NK-92 (cell line): ENCODE data around the gene RPL36AL.
A peak's percentile ranks its signal among the peaks of the same experiment; 100 is the strongest.
"Not testable (repeated sequence)": the region's sequence is repeated elsewhere in the genome, so short reads cannot be mapped to it uniquely, and the experiment has no call there.

Experiments
- DNase-seq: peaks from one replicate; lab custom pipeline; 2025; ENCODE audit not compliant: unreplicated experiment; lab: John Stamatoyannopoulos, UW

Gene RPL36AL

DNA sequence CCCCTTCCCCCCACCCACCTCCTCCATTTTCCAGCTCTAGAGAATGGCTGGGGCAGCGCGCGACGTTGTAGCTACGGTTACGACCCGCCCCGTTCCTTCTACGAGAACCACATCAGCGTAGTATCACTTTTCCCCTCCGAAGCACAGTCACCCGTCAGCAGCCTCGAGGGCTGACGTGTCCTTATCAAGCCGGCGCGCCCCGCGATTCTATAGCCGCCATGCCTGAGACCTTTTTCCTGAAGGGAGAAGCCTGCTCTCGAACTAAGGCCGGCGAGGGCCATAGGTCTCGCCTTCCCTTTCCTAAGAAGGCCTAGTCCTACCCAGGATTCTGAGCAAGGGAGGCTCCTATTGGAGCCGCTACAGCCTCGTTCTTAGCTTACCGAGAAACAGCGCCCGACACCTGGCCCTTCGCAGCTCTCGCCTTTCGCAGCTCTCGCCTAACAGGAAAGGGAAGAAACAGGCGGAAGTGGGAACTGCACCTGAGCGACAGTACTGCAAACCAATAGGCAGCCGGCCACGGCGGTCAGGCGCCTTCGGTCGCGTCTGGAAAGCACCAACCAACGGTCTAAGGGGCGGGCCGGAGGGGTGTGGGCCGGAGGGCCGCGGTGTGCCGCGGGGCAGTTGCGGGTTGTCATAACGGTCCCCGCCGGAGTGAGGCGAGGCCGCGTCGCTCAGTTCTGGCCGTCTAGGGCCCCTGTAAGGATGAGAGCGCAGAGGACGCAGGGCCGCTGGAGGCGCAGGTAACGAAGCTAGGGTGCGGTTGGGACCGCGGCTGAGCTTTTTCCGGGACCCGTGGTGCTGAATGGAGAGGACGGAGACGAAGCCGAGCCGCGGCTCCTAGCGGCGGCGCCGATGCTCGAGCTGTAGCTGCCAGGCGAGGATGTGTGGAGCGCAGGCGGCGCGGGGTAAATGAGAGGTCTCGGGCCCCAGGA is at the start of gene RPL36AL, which contains the start of gene MGAT2:
TSS of gene RPL36AL (minus strand) at position 445 of the 932 bp plus-strand sequence. CDS start 1,522 bp downstream, outside the sequence.
TSS of gene MGAT2 (plus strand) at position 618 of the 932 bp plus-strand sequence. CDS start 470 bp downstream, outside the sequence.
- peak; percentile 61 for DNase-seq

- DNase-seq: no peak
These were observed 39.4 kb upstream of the RPL36AL start for GRCh38 chr14:49659526-49660455.

DNA sequence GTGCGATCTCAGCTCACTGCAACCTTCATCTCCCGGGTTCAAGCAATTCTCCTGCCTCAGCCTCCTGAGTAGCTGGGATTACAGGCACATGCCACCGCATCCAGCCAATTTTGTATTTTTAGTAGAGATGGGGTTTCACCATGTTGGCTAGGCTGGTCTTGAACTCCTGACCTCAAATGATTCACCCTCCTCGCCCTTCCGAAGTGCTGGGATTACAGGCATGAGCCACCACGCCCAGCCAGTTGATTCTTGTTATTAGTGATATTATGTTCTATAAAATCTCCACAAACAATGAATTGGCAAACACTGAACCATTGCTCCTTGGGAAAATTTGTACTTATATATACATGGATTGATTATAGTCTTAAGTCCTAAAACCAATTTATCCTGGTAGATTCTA is 37.1 kb upstream of the RPL36AL start:
- DNase-seq: not testable (repeated sequence)

DNA sequence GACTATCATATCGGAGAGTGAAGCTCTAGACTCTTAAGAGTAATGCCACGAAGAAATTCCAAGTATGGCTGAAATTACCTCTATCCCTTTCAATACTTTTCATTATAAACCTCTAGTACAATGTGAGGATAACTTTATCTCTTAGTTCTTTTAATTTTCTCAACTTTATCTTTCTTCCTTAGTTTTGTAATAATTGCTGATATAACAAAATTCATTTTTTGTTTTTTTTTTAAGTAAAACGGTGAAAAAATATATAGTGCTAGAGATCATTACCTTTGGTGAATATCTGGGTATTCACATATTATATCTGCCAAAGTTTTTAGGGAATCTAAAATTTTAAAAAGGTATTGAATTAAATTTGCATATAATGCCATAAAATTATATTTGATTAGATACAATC is 34.1 kb upstream of the RPL36AL start:
- no peak for DNase-seq

DNA sequence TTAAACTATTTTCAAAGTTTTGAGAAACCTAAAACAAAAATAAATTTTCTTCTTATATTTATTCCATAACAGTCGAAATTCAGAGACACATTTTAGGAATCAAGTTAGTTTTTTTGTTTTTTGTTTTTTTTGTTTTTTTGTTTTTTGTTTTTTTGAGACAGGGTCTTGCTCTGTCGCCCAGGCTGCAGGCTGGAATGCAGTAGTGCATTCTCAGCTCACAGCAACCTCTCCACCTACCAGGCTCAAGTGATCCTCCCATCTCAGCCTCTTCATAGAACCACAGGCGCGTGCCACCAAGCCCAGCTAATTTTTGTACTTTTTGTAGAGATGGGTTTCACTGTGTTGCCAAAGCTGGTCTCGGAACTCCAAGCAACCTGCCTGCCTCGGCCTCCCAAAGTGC is 33.1 kb upstream of the RPL36AL start:
- DNase-seq: no peak

DNA sequence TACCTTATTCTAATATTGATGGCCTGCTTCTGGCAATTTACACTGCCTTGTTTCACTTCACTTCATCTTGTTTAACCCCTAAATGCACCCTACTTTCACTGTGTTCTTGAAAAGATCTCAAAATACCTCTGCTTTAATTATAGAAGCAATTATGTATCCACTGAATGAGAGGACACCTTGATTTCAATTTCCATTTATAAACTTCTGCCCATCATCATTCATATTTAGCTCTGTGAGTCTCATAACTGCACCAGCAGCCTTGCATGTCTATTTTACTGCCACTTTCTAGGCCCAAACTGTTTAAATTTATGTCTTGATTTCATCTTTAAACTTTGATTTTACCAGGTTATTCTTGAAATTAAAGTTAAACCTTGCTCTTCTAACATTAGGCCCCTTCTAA is 21.7 kb upstream of the RPL36AL start:
- no peak for DNase-seq

DNA sequence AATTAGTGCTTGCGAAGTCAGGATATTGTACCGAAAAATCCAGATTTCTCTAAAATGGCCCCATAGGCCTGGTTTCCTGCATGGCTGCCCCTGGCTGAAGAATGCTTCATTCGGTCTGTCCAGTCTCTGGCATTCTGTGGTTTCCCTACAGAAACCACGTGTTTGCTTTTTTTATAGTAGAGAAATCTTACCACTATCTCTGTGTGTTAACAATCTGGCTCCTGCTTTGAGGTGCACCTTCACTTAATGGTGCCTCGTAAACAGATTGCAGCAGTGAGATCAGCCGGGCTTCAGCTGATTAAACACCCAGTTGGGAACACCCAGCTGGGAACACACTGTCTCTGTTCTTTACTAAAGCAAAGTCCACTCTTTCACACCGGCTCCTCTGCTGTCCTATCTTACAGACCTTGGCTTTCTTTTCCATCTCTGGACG is 21.3 kb upstream of the RPL36AL start:
- DNase-seq: no peak

DNA sequence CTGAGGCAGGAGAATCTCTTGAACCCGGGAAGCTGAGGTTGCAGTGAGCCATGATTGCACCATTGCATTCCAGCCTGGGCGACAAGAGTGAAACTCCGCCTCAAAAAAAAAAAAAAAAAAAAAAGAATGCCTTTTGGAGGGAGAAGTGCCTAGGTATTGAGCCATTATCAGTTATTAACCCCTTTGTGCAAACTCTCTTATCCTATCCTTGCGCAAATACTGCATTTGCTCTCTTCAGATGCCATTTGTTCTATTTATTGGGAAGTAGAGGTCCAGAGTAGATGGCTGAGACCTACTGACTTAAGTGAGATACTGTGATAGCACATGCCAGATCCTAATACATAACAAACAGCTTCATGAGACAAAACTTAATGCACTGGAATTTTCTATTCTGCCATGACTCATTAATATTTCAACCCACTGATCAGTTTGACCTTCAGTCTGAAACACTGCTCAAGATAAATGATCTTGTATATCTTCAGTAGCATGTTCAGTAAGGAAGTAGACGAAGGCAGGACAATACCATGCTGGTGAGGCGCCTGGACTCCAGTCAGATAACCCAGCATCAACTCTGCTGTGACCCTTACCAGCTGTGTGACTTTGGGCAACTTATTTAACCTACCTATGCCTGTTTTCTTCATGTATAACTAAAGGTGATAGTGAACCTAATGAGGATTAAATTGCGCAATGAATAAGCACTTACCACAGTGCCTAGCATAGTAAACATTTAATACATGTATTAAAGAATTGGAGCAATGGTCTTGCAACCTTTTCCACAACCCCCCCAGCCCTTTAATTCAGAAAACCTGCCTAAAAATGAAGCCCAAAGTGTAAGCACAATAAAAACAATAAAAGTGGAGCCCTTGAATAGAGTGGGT is 20.4 kb upstream of the RPL36AL start:
- DNase-seq: no peak

- no peak for DNase-seq
These were observed 17.2 kb upstream of the RPL36AL start for GRCh38 chr14:49637534-49638078.

GRCh38 chr14:49636866-49637265 is 16.4 kb upstream of the RPL36AL start:
- no peak for DNase-seq

GRCh38 chr14:49634547-49635334 is 14.3 kb upstream of the RPL36AL start, which contains the start of gene DNAAF2:
TSS of gene DNAAF2 (minus strand) at chr14:49635244. CDS start at chr14:49635149, 95 bp downstream.
- no peak for DNase-seq

GRCh38 chr14:49633640-49634546 is 13.5 kb upstream of the RPL36AL start:
- DNase-seq: peak; percentile 65

GRCh38 chr14:49623941-49624839 is 3.8 kb upstream of the RPL36AL start:
- no peak for DNase-seq

- no peak for DNase-seq
These were observed 3.0 kb upstream of the RPL36AL start for GRCh38 chr14:49623387-49623786.

- no peak for DNase-seq
These were observed 1.7 kb upstream of the RPL36AL start for GRCh38 chr14:49622022-49622607.

DNA sequence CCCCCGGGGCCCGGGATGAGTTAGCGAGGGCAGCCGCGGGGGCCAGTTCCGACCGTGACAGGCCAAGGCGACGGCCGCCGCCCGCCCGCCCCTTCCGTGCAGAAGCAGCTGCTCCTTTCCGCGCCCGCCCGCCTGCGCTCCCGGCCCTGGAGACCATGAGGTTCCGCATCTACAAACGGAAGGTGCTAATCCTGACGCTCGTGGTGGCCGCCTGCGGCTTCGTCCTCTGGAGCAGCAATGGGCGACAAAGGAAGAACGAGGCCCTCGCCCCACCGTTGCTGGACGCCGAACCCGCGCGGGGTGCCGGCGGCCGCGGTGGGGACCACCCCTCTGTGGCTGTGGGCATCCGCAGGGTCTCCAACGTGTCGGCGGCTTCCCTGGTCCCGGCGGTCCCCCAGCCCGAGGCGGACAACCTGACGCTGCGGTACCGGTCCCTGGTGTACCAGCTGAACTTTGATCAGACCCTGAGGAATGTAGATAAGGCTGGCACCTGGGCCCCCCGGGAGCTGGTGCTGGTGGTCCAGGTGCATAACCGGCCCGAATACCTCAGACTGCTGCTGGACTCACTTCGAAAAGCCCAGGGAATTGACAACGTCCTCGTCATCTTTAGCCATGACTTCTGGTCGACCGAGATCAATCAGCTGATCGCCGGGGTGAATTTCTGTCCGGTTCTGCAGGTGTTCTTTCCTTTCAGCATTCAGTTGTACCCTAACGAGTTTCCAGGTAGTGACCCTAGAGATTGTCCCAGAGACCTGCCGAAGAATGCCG is 872 bp upstream of the RPL36AL start:
- no peak for DNase-seq
